Caki2 (cell line): ENCODE measurements around the gene CNOT4. TPM values are rescaled to one million over a fixed set of nuclear protein-coding genes. Genes with fewer than 3 reads are reported as not detected.
A peak's percentile ranks its signal among the peaks of the same experiment; 100 is the strongest.
"Not testable (repeated sequence)": the region's sequence is repeated elsewhere in the genome, so short reads cannot be mapped to it uniquely, and the experiment has no call there.

Experiments
- DNase-seq: peaks from one replicate; pipeline ENCODE4 v3.0.0-alpha.2; 2015; ENCODE audit warnings: low read depth
- in situ Hi-C: cut with HindIII; loops from 2 replicates; pipeline ENCODE4 v1.10.0; 2016; ENCODE audit warnings: low sequenced_read_pairs, low pct_unique_long_range_greater_than_20kb, mixed read lengths
- total RNA-seq: library from RNA; depleted of rRNA; stranded (reverse); fragments of >200 nt; shearing (Covaris generic); gene quantifications from 2 replicates; pipeline ENCODE4 v1.2.3, GENCODE V29; 2014; ENCODE audit warnings: low replicate concordance

Gene CNOT4
- total RNA-seq, 1 experiment from 2014 or later = 2.9 TPM

GRCh38 chr7:135352285-135352684, 157.6 kb downstream of the CNOT4 start:
- no peak for DNase-seq
- in situ Hi-C loops = no loop called here

- in situ Hi-C loops = not testable (repeated sequence)
These were observed 158.8 kb downstream of the CNOT4 start for GRCh38 chr7:135351070-135351469.

DNA sequence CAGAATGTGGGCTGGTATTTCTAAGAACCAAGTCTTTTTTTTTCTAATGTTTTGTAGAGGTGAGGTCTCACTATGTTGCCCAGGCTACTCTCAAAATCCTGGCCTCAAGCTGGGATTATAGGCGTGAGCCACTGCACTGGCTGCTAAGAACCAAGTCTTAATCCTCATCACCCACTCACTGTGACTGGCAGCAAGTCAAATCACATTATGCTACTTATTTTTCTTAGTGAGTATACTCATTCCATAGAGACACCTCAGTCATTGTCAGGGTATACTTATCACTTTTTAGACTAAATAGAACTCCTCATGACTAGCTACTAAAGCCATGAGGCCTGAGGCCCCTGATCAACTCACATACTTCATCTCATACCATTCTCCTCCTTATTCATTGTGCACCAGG, 160.2 kb downstream of the CNOT4 start:
- DNase-seq = no peak
- in situ Hi-C loops = no loop called here

More at GRCh38 chr7:135351070-135351469, 158.8 kb downstream of the CNOT4 start:
- not testable (repeated sequence) for DNase-seq

GRCh38 chr7:135348493-135348892, 161.4 kb downstream of the CNOT4 start:
- DNase-seq = no peak
- in situ Hi-C loops = no loop called here

DNA sequence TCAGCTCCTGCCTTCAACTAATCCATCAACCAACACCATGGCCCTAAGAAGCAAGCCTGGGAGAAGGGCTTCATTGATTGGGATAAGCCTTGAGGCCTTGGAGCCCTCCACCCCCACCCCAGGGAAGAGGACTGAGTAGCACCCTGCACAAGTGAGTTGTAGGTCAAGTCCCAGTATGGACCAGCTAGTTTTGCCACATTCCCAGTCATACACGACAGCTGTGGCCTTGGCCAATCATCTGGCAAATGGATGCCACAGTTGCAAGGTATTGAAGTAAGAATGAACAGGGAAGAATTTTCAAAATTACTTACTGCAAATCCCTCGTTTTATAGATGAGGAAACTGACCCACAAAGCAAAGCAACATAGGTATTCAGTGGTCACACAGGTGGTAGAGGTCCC, 166.5 kb downstream of the CNOT4 start:
- DNase-seq = no peak
- in situ Hi-C loops = no loop called here

- in situ Hi-C loops = no loop called here
- no peak for DNase-seq
These were observed 167.0 kb downstream of the CNOT4 start for GRCh38 chr7:135342887-135343286.

GRCh38 chr7:135341049-135341448, 168.9 kb downstream of the CNOT4 start:
- no peak for DNase-seq
- in situ Hi-C loops = no loop called here

DNA sequence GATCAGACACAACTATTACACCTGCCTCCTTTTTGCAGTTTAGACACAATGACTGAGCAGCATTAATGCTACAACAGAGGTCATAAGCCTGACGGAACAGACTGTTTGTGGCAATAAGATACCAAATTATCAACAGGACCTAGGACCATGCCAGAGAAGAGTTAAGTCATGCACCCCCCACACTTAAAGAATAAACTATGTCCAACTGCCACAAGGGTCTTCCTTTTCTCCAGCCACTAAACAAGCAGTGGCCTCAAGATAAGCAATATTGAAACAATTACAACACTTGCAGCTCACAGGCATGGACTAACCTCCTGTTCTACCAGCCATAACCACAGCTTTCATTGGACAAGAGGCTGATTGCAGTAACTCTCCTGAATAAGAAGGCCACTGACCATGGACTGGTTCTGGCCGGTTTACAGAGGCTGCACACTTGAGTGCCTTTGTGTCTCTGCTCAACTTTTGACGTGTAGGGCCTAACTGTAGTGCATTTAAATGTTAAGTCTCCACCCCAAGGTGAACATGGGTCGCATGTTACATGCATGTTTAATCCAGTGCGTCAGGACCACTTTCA, 171.8 kb downstream of the CNOT4 start:
- DNase-seq = no peak
- in situ Hi-C loops = no loop called here

- in situ Hi-C loops = no loop called here
- no peak for DNase-seq
These were observed 172.4 kb downstream of the CNOT4 start for GRCh38 chr7:135337506-135337905.

DNA sequence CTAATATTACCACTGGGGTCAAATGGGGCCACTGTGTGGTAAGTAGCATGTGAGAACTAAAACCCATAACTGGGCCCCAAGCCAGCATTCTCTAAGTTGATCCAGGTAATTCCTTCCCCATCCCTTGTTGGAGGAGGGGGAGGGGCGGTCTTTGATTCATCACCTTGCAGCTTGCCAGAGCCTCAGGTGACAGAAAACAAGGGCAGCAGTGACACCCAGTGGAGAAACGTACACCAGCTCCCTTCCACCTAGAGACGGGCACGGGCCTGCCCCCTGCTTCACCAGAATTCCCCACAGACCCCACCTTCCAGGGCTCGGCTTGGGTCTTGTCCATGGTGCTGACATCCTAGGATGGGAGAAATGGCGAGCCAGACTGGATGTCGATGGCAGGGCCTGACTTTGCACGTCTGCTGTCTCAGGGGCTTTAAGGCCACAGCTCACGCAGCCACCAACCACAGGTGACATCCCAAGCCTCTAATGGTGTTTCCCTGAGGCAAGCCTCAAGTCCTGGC, 174.2 kb downstream of the CNOT4 start:
- DNase-seq = peak; percentile 89
- in situ Hi-C loops = no loop called here

GRCh38 chr7:135334830-135335543, 174.9 kb downstream of the CNOT4 start:
- in situ Hi-C loops = no loop called here
- DNase-seq = no peak

GRCh38 chr7:135333946-135334345, 176.0 kb downstream of the CNOT4 start:
- in situ Hi-C loops = no loop called here
- DNase-seq = no peak

DNA sequence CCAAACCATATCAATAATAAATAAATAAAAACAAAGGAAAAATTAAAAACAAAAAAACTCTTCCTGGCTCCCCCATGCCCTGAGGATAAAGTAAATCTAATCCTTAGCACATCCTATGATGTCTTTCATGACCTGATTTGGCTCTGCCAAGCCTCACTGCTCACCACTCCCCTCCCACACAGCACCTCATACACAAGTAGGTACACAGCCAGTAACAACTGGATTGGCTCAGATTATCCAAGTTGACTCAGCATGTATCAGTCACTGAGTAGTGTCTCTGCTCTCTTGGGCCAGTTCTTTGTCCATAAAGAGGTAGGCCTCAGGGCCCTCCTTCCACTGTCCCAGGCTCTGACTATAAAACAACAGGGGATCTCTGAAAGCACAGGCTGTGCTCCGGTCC, 176.7 kb downstream of the CNOT4 start:
- peak; percentile 50 for DNase-seq
- in situ Hi-C loops = no loop called here

- no peak for DNase-seq
- in situ Hi-C loops = no loop called here
These were observed 179.8 kb downstream of the CNOT4 start for GRCh38 chr7:135330088-135330487.

GRCh38 chr7:135328526-135328925, 181.4 kb downstream of the CNOT4 start:
- DNase-seq = no peak
- in situ Hi-C loops = no loop called here

- DNase-seq = no peak
- in situ Hi-C loops = no loop called here
These were observed 181.8 kb downstream of the CNOT4 start for GRCh38 chr7:135328053-135328452.

DNA sequence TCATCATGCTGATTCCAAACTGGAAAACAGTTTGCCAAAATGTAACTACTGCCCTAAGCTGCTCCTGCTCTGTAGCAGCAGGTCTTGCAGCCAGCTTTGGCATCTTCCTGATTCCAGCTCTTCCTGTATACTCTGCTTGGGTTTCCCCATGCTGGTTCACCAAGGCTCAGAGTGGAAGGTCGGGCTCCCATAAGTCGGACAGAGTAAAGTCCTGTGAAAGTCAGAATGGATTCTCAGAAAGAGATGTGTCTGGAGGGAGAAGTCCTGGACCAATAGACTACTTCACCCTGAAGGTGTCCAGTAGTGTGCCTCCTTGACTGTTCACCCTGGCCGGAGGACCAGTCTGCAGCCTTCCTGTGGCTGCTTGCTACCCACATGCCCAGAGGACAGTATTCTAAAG, 182.4 kb downstream of the CNOT4 start:
- in situ Hi-C loops = no loop called here
- no peak for DNase-seq

GRCh38 chr7:135326636-135327280, 183.1 kb downstream of the CNOT4 start:
- peak; percentile 24 for DNase-seq
- in situ Hi-C loops = no loop called here

DNA sequence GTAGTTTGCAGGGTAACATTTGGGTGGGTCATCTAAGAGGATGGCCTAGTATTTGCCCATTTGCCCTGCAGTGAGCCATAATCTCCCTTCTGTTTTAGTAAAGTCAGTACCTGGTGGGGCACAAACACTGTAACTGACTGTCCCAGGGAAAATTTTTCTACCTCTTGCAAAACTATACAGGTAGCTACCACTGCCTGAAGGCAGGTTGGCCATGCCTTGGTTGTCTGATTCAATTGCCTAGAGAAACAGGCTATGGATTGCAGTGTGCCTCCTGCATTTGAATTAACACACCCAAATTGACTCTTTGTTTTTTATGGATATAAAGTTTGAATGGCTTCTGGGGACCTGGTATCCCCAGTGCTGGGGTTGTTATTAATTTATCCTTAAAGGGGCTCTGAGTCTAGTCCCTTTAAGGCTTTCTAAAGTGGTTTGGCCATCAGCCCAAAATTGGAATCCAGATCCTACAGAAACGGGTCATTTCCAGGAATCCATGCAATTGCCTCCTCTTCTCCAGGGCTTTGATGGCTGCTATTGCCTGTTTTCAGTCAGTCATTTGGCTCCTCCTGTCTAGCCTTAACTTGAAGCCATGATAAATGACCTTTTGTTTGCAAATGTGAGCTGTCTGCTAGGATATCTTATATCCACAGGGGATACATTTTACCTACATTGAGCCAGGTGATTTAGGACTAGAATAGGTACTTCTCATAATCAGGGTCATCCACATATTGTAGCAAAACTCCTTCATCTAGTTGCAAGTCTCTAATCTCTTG, 187.1 kb downstream of the CNOT4 start:
- in situ Hi-C loops = no loop called here
- no peak for DNase-seq
